Measurements from ENCODE around the gene ARID1B. TPM values are rescaled to one million over a fixed set of nuclear protein-coding genes. Genes with fewer than 3 reads are reported as not detected.
A peak's percentile ranks its signal among the peaks of the same experiment; 100 is the strongest.

The ARID1B gene
- total RNA-seq, 2 donors from 2014 or later, result 62.9 to 71.6 TPM

GRCh38 chr6:156790711-156791319 lies 13.6 kb downstream of the ARID1B start:
- Mint-ChIP-seq H3K4me1 (ENCODE audit: low read depth) (peaks cover 82% of the 10 kb centered on the region), H3K4me3 (peak overlapping the region; percentile 50 to 65), H3K27ac (no peak overlapping the region), H3K36me3 (ENCODE audit: insufficient read depth in 2 of 2) (peaks cover 0 to under 1% of the 10 kb centered on the region in 2 donors), H3K27me3 (ENCODE audit: low read depth) (no peaks in the 10 kb centered on the region), H3K9me3 (no peaks in the 10 kb centered on the region)
- no peak for ATAC-seq (replicated peaks in 1 of 2)
- DNase-seq, result no peak

- peak overlapping the region; percentile 50 to 65 for H3K4me3 Mint-ChIP-seq
Measured at GRCh38 chr6:156791320-156791850, 14.2 kb downstream of the ARID1B start.

GRCh38 chr6:156793200-156793599 lies 16.0 kb downstream of the ARID1B start:
- DNase-seq (no peak), ATAC-seq (replicated peaks in 1 of 2) (no peak)
- Mint-ChIP-seq H3K36me3 (ENCODE audit: insufficient read depth in 2 of 2) (peaks cover 0 to 3% of the 10 kb centered on the region in 2 donors), H3K27me3 (ENCODE audit: low read depth) (no peaks in the 10 kb centered on the region), H3K9me3 (no peaks in the 10 kb centered on the region), H3K27ac (peak overlapping the region; percentile 48), H3K4me1 (ENCODE audit: low read depth) (peaks cover 77% of the 10 kb centered on the region), H3K4me3 (no peak overlapping the region)

More at GRCh38 chr6:156791320-156791850, 14.2 kb downstream of the ARID1B start:
- Mint-ChIP-seq H3K27me3 (ENCODE audit: low read depth) (no peaks in the 10 kb centered on the region), H3K27ac (no peak overlapping the region), H3K36me3 (ENCODE audit: insufficient read depth in 2 of 2) (no peaks in the 10 kb centered on the region), H3K9me3 (no peaks in the 10 kb centered on the region), H3K4me1 (ENCODE audit: low read depth) (peaks cover 82% of the 10 kb centered on the region)
- ATAC-seq (replicated peaks in 1 of 2) (peak; percentile 85 to 88), DNase-seq (peak; percentile 37 to 44)

GRCh38 chr6:156794546-156795354 lies 17.6 kb downstream of the ARID1B start:
- H3K9me3 Mint-ChIP-seq, result no peaks in the 10 kb centered on the region
- peak; percentile 39 to 72 for ATAC-seq (replicated peaks in 1 of 2)
- DNase-seq, result no peak
- H3K4me1 Mint-ChIP-seq (ENCODE audit: low read depth), result peaks cover 70% of the 10 kb centered on the region
- peak overlapping the region; percentile 67 for H3K27ac Mint-ChIP-seq
- H3K36me3 Mint-ChIP-seq (ENCODE audit: insufficient read depth in 2 of 2), result peaks cover 0 to 3% of the 10 kb centered on the region in 2 donors
- no peaks in the 10 kb centered on the region for H3K27me3 Mint-ChIP-seq (ENCODE audit: low read depth)
- H3K4me3 Mint-ChIP-seq, result peak overlapping the region; percentile 62 to 67

- Mint-ChIP-seq H3K27me3 (ENCODE audit: low read depth) (no peaks in the 10 kb centered on the region), H3K9me3 (no peaks in the 10 kb centered on the region), H3K4me3 (peak overlapping the region; percentile 15 to 67), H3K4me1 (ENCODE audit: low read depth) (peaks cover 59% of the 10 kb centered on the region), H3K27ac (peak overlapping the region; percentile 72), H3K36me3 (ENCODE audit: insufficient read depth in 2 of 2) (peaks cover 0 to 3% of the 10 kb centered on the region in 2 donors)
- DNase-seq, result no peak
- ATAC-seq (replicated peaks in 1 of 2), result no peak
Measured at GRCh38 chr6:156795825-156796224, 18.6 kb downstream of the ARID1B start.

- Mint-ChIP-seq H3K4me3 (no peak overlapping the region), H3K9me3 (no peaks in the 10 kb centered on the region), H3K4me1 (ENCODE audit: low read depth) (peaks cover 53% of the 10 kb centered on the region), H3K36me3 (ENCODE audit: insufficient read depth in 2 of 2) (peaks cover 0 to 3% of the 10 kb centered on the region in 2 donors), H3K27me3 (ENCODE audit: low read depth) (no peaks in the 10 kb centered on the region), H3K27ac (peak overlapping the region; percentile 80)
- ATAC-seq (replicated peaks in 1 of 2) (peak in 1 of 2 donors; percentile 10), DNase-seq (no peak)
Measured at GRCh38 chr6:156796627-156797026, 19.4 kb downstream of the ARID1B start.

GRCh38 chr6:156797901-156798735 lies 20.9 kb downstream of the ARID1B start:
- Mint-ChIP-seq H3K4me1 (ENCODE audit: low read depth) (peaks cover 52% of the 10 kb centered on the region), H3K27ac (no peak overlapping the region), H3K9me3 (no peaks in the 10 kb centered on the region), H3K36me3 (ENCODE audit: insufficient read depth in 2 of 2) (peaks cover 0 to 3% of the 10 kb centered on the region in 2 donors), H3K27me3 (ENCODE audit: low read depth) (no peaks in the 10 kb centered on the region), H3K4me3 (no peak overlapping the region)
- DNase-seq (no peak), ATAC-seq (replicated peaks in 1 of 2) (no peak)

- Mint-ChIP-seq H3K4me1 (ENCODE audit: low read depth) (peaks cover 55% of the 10 kb centered on the region), H3K27ac (no peak overlapping the region), H3K4me3 (no peak overlapping the region)
Measured at GRCh38 chr6:156801712-156802111, 24.5 kb downstream of the ARID1B start.

GRCh38 chr6:156803353-156803752 lies 26.2 kb downstream of the ARID1B start:
- Mint-ChIP-seq H3K27me3 (ENCODE audit: low read depth) (no peaks in the 10 kb centered on the region), H3K9me3 (peaks cover 0 to 3% of the 10 kb centered on the region in 2 donors), H3K36me3 (ENCODE audit: insufficient read depth in 2 of 2) (peaks cover 9 to 16% of the 10 kb centered on the region in 2 donors), H3K4me1 (ENCODE audit: low read depth) (peaks cover 60% of the 10 kb centered on the region), H3K27ac (peak overlapping the region; percentile 82), H3K4me3 (peak overlapping the region; percentile 13 to 20)
- ATAC-seq (replicated peaks in 1 of 2), result no peak
- no peak for DNase-seq

More at GRCh38 chr6:156801712-156802111, 24.5 kb downstream of the ARID1B start:
- Mint-ChIP-seq H3K36me3 (ENCODE audit: insufficient read depth in 2 of 2) (peaks cover 9 to 17% of the 10 kb centered on the region in 2 donors), H3K9me3 (peaks cover 0 to 3% of the 10 kb centered on the region in 2 donors), H3K27me3 (ENCODE audit: low read depth) (no peaks in the 10 kb centered on the region)
- ATAC-seq (replicated peaks in 1 of 2), result no peak
- no peak for DNase-seq

- Mint-ChIP-seq H3K4me1 (ENCODE audit: low read depth) (peaks cover 64% of the 10 kb centered on the region), H3K27ac (peak overlapping the region; percentile 82), H3K4me3 (no peak overlapping the region), H3K36me3 (ENCODE audit: insufficient read depth in 2 of 2) (peaks cover 9 to 16% of the 10 kb centered on the region in 2 donors), H3K9me3 (peaks cover 0 to 3% of the 10 kb centered on the region in 2 donors), H3K27me3 (ENCODE audit: low read depth) (no peaks in the 10 kb centered on the region)
- DNase-seq (no peak), ATAC-seq (replicated peaks in 1 of 2) (peak in 1 of 2 donors; percentile 29)
Measured at GRCh38 chr6:156804402-156804801, 27.2 kb downstream of the ARID1B start.

GRCh38 chr6:156806155-156806554 lies 29.0 kb downstream of the ARID1B start:
- H3K4me3 Mint-ChIP-seq, result no peak overlapping the region
- H3K4me1 Mint-ChIP-seq (ENCODE audit: low read depth), result peaks cover 81% of the 10 kb centered on the region
- no peak overlapping the region for H3K27ac Mint-ChIP-seq

GRCh38 chr6:156807028-156807427 lies 29.9 kb downstream of the ARID1B start:
- no peaks in the 10 kb centered on the region for H3K27me3 Mint-ChIP-seq (ENCODE audit: low read depth)
- H3K36me3 Mint-ChIP-seq (ENCODE audit: insufficient read depth in 2 of 2), result peaks cover 12 to 19% of the 10 kb centered on the region in 2 donors
- H3K4me3 Mint-ChIP-seq, result no peak overlapping the region
- peaks cover 84% of the 10 kb centered on the region for H3K4me1 Mint-ChIP-seq (ENCODE audit: low read depth)
- ATAC-seq (replicated peaks in 1 of 2), result no peak
- no peak overlapping the region for H3K27ac Mint-ChIP-seq
- no peak for DNase-seq
- H3K9me3 Mint-ChIP-seq, result peaks cover 0 to 8% of the 10 kb centered on the region in 2 donors

More at GRCh38 chr6:156806155-156806554, 29.0 kb downstream of the ARID1B start:
- ATAC-seq (replicated peaks in 1 of 2) (no peak), DNase-seq (no peak)
- Mint-ChIP-seq H3K9me3 (peaks cover 0 to 8% of the 10 kb centered on the region in 2 donors), H3K27me3 (ENCODE audit: low read depth) (no peaks in the 10 kb centered on the region), H3K36me3 (ENCODE audit: insufficient read depth in 2 of 2) (peaks cover 12 to 19% of the 10 kb centered on the region in 2 donors)
